ENCODE results near the gene CEBPB. TPM values are rescaled to one million over a fixed set of nuclear protein-coding genes. Genes with fewer than 3 reads are reported as not detected.
A peak's percentile ranks its signal among the peaks of the same experiment; 100 is the strongest.

The CEBPB gene
- total RNA-seq, 6 experiments from 2014 or later, result 57.9 to 62.8 (median 59.8) TPM

DNA sequence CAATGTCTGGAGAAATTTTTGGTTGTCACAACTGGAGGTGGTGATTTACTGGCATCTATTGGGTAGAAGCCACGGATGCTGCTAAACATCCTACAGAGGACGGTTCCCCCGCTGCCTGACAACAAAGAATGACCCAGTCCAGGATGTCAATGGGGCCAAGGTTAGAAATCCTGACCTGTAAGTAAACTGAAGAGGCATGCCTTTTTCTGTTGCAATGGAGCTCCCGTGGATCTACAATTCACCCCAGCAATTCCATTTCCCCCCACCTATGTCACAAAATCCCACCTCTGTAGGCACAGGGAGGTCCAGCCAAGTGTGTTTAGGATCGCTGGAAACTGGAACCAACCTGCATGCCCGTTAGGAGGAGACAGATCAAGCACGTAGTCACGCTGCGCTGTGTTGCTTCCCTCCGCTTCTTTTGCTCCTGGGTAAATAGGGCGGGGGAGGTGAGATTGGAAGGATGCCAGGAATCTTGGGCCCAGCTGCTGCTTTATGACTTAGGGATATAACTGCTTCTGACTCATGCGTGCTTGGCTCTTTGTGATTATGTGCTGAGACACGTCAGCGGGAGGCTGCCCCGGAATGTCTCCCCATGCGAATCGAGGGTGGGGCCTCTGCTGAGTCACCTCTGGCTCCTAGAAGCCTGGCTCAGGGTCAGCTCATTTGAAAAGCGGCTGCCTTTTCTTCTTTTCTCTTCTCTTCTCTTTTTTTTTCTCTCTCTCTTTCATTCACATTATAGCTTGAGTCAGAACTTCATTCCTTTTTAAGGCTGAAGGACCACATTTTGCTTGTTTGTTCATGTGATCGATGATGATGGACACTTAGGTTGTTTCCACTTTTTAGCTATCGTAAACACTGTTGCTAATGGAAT is 24.7 kb upstream of the CEBPB start:
- peaks cover 40% of the 10 kb centered on the region for H3K4me1 Mint-ChIP-seq (ENCODE audit: low read depth)
- peak; percentile 8; the same call in 1 of the 2 replicates for TF ChIP-seq CTCF (IDR thresholded peaks at IDR 0.05)

GRCh38 chr20:50169329-50169823 is 21.3 kb upstream of the CEBPB start:
- Mint-ChIP-seq H3K27ac (no peak overlapping the region; the same call in 1 of the 2 replicates), H3K36me3 (ENCODE audit: low read depth) (no peaks in the 10 kb centered on the region), H3K4me3 (no peak overlapping the region), H3K9me3 (no peaks in the 10 kb centered on the region), H3K4me1 (ENCODE audit: low read depth) (peaks cover 43% of the 10 kb centered on the region), H3K27me3 (ENCODE audit: insufficient read depth) (no peaks in the 10 kb centered on the region; the same call in 1 of the 2 replicates)
- peak; percentile 62 for DNase-seq
- TF ChIP-seq CTCF (IDR thresholded peaks at IDR 0.05), result peak; percentile 98

More for the DNA sequence above, 24.7 kb upstream of the CEBPB start:
- peak; percentile 100 for DNase-seq
- peaks cover 5% of the 10 kb centered on the region; the same call in 1 of the 2 replicates for H3K27me3 Mint-ChIP-seq (ENCODE audit: insufficient read depth)
- H3K9me3 Mint-ChIP-seq, result no peaks in the 10 kb centered on the region
- no peaks in the 10 kb centered on the region for H3K36me3 Mint-ChIP-seq (ENCODE audit: low read depth)
- H3K27ac Mint-ChIP-seq, result peak overlapping the region; percentile 100
- peak overlapping the region; percentile 93 for H3K4me3 Mint-ChIP-seq

DNA sequence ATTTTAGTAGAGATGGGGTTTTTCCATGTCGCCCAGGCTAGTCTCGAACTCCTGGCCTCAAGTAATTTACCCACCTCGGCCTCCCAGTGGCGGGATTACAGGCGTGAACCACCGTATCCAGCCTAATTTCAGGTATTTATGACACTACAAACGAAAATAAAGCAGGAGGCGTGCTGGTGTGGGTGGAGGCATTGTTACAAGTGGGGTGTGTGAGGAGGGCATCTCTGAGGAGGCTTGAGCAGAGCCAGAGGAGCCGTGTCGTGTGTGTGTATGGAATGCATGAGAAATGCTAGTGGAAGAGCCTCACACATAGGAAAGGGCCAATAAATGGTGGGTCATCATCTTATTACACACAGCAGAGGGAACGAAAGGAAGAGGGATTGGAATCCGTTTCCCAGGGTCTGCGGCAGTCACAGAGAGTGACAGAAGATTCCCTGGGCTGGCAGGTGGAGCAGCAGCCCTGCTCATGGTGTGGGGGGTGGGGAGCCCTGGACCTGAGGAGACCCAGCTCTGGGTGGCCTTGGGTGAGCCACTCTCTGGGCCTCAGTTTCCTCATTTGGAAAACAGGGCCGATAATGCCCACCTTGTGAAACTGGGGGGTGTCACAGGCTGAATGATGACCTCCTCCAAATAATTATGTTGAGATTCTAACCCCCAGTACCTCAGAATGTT is 19.9 kb upstream of the CEBPB start:
- no peaks in the 10 kb centered on the region for H3K9me3 Mint-ChIP-seq
- H3K36me3 Mint-ChIP-seq (ENCODE audit: low read depth), result no peaks in the 10 kb centered on the region
- H3K27ac Mint-ChIP-seq, result no peak overlapping the region
- H3K27me3 Mint-ChIP-seq (ENCODE audit: insufficient read depth), result no peaks in the 10 kb centered on the region
- TF ChIP-seq CTCF (IDR thresholded peaks at IDR 0.05), result no peak
- H3K4me1 Mint-ChIP-seq (ENCODE audit: low read depth), result peaks cover 33% of the 10 kb centered on the region
- no peak for DNase-seq
- no peak overlapping the region for H3K4me3 Mint-ChIP-seq

DNA sequence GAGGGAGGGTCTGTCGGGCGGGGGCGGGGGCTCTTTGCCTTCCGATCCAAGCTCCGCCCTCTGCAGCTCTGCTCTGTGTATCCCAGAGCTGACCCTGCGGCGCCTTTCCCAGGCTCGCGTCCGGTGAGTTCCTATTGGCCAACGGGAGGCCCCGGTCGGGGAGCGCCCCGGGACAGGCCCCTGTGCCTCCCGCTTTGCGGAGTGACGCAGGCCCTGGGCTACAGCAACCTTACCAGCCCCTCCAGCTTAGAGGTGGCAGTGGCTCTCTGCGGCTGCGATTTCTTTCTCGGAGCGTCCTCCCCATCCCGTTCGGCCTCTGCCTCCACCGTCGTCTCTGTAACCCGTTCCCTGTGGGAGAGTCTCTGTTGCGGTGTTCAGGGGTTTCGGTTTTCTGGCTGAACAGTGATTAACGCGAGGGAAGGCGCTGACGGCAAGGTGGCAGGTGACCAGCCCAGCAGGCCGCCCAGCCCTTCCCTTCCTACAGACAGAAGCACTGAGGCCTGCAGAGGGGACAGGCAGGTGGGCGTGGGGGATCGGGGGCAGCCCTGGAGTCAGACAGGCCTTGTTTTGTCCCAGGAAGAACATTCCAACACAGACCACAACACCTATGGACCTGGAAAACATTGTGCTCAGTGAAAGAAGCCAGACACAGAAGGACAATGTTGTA is 18.1 kb upstream of the CEBPB start:
- Mint-ChIP-seq H3K9me3 (no peaks in the 10 kb centered on the region), H3K27me3 (ENCODE audit: insufficient read depth) (no peaks in the 10 kb centered on the region; the same call in 1 of the 2 replicates), H3K4me3 (peak overlapping the region; percentile 60), H3K27ac (peak overlapping the region; percentile 58; the same call in 1 of the 2 replicates), H3K4me1 (ENCODE audit: low read depth) (peaks cover 22% of the 10 kb centered on the region), H3K36me3 (ENCODE audit: low read depth) (no peaks in the 10 kb centered on the region)
- no peak for DNase-seq
- no peak for TF ChIP-seq CTCF (IDR thresholded peaks at IDR 0.05)

- DNase-seq, result no peak
- Mint-ChIP-seq H3K27ac (no peak overlapping the region), H3K27me3 (ENCODE audit: insufficient read depth) (no peaks in the 10 kb centered on the region; the same call in 1 of the 2 replicates), H3K36me3 (ENCODE audit: low read depth) (no peaks in the 10 kb centered on the region), H3K9me3 (no peaks in the 10 kb centered on the region), H3K4me3 (no peak overlapping the region), H3K4me1 (ENCODE audit: low read depth) (peaks cover 27% of the 10 kb centered on the region)
- TF ChIP-seq CTCF (IDR thresholded peaks at IDR 0.05), result no peak
These were observed 16.2 kb upstream of the CEBPB start for GRCh38 chr20:50174456-50174855.
